GM21360 (cell line): ENCODE results near the gene ZBTB17.

ENCODE experiments used
- ATAC-seq: cut with Tn5 transposase; IDR thresholded peaks from one replicate; pipeline ENCODE4 v1.9.1; 2021; ENCODE audit warnings: mild to moderate bottlenecking, moderate library complexity; ENCODE audit not compliant: unreplicated experiment

Gene ZBTB17

DNA sequence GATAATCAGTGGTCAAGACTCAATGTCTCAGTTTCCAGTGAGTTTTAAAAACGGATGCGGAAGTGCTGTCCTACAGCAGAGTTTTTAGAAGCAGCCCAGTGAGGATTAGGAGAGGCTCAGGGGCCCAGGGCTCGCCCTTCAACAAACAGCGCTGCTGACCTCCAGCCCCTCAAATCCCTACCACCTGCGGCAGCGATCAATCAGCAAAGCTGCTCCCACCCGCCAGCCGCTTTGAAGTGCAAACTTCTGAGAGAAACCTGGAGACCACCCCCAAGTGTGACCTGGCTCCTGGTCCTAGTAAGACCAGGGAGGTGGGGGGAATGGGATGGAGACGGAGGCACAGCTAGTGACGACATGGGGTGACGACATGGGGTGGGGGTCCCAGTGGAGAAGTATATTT is 14.4 kb downstream of the ZBTB17 start:
- ATAC-seq, result no peak

DNA sequence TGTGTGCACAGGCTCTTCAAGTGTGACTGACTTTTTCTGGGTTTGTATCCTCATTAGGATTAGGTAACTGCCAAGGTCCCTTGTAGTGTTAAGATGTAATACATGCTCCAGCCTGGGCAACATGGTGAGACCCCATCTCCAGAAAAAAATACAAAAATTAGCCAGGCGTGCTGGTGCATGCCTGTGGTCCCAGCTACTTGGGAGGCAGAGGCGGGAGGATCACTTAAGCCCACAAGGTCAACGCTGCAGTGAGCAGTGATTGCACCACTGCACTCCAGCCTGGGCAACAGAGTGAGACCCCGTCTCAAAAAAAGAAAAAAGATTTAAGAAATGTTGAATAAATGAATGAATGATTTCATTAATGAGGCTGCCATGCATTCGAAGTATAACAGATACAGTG is 15.1 kb downstream of the ZBTB17 start:
- ATAC-seq, result no peak

DNA sequence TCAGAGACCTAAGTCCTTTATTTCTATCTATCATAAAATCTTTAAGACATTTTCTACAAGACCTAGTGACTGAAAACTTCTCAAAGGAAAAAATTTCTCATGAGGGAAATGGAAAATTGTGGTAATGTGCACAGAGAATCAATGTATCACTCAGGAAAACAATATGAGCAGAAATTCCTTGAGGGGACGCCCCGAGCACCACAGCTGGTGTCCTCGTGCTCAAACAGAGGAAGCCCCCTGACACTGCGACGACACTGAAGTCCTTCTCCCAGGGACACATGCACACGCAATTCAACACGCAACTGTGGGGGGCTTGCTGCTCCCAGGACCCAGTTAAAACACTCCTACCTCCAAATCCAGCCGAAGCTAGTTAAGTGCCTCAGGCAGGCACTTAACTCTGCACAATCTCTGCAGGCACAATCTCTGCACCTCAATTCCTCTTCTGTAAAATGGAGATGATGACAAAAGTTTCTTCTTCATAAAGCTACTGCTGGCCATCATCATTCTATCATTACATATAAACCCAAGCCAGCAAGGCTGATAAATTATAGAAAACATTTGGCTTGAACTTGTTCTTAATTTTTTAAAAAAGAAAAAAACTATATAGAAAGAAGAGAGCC is 16.0 kb downstream of the ZBTB17 start:
- no peak for ATAC-seq

DNA sequence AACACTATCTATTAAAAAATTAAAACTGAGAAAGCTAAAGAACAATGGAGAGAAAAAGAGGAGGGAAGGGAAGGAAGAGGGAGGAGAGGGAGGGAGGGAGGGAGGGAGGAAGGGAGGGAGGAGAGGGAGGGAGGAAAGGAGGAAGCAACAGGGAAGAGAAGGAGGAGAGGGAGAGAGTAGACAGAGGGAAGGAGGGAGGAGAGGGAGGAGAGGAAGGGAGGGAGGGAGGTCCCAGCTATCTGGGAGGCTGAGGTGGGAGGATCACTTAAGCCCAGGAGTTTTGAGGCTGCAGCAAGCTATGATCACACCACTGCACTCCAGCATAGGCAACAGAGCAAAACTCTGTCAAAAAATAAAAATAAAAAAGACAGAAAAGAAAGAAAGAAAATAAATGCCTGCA is 16.5 kb downstream of the ZBTB17 start:
- ATAC-seq, result no peak

DNA sequence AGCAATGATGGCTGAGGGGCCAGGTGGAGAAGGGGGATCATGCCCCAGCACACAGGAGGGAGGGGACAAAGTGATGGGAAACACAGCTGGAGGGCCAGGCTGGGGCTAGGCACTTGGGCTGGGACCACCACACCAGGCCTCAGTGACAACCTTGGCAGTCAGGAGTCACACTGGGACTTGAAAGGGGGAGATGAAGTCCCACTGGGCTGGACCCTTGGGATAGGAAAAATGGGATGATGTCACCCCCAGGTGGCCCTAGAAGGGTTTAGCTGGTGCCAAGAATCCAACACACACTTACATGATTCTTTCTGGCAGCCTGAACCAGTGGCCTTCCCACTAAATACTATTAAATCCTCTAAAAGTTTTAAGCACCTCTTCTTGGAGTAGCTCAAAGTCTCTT is 17.1 kb downstream of the ZBTB17 start:
- ATAC-seq, result no peak

DNA sequence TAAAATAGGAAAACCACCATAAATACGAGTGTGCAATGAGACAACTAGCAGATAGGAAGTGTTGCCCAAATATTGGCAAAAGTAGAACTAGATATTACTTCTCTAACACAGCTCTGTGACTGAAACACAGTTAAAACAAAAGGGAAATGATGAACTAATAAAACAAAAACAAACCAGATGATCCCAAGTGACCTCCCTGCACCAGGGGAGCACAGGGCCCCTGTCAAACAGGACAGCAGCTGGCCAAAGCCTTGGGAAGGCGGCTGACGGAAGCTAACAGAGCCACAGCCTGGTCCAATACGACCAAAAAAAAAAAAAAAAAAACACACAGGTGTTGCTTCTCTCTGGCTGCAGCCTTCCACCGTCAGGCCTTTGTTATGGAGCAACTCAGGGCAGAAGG is 17.8 kb downstream of the ZBTB17 start:
- ATAC-seq, result no peak

DNA sequence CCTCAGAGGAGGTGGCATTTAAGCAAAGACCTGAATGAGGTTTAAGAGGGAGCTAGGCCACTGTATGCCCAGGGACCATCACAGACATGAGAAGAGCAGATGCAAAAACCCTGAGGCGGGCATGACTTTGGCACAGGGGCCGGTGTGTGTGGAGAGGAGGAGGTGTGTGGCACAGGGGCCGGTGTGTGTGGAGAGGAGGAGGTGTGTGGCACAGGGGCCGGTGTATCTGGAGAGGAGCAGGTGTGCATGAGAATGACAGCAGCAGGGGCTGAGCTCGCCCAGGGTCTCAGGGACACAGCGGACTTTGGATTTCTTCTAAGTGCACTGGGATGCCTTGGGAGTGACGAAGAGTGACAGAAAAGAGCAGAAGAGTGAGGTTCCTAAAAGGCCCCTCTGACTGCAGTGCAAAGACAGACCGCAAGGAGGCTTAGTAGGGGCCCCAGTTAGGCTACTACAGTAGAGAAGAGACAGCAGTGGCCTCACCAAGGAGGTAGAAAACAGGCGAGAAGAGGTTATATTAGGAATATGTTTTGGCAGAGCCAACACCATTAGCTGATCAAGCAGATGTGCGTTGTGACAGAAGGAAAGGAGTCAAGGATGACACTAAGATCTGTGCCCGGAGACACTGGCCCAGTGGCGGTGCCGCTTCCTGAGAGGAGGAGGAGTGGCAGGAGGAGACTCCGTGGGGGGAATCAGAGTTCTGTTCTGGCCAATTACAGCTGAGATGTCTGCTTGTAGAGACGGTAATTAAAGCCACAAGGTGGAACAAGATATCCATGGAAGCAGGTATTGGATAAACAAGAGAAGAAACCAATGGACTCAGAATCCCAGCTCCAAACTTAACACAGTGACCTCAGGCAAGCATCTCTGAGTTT is 18.4 kb downstream of the ZBTB17 start:
- ATAC-seq, result no peak

DNA sequence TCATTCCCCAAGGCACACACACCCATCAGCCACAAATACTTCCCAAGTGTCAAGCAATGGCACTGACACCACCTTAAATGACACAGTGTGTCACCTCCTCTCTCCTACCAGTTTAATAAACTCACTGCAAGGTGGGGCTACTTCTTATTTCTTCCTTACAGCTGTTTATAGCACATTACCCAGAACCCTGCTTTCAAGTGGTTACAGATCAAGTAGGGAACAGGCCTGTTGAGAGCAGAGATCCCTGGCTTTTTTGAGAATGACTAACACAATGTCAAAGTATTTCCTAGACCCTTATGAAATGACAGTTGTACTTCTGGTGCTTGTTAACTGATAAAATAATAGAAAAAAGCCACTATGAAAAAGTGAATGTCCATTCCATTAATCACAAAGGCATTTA is 19.8 kb downstream of the ZBTB17 start:
- ATAC-seq, result no peak

DNA sequence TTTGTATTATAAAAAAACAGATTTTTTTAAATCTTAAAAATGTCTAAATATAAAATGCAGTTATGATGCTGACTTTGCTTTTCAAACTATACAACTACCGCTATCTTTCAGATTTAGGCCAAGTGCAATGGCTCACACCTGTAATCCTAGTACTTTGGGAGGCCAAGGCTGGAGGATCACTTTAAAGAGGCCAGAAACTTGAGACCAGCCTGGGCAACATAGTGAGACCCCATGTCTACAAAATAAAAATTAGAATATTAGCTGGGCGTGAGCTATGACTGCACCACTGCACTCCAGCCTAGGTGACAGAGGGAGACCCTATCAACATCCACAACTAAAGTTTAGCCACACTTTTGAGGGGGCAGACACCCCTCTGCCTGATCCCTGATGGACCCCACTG is 20.3 kb downstream of the ZBTB17 start:
- no peak for ATAC-seq

DNA sequence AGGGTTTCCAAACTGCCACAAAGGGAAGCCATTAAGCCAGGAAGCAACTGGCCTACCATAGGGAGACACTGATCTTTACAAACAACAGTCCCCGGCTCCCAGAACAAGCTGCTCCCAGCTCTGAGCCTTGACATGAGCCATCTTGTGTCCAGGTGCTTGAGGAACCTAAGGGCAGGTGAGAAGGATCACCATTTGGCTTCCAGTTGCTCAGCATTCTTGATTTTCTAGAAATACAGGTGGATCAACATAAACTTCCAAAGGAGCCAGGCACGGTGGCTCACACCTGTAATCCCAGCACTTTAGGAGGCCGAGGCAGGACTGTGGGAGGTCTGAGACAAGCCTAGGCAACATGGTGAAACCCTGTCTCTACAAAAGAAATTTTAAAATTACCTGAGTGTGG is 21.6 kb downstream of the ZBTB17 start:
- no peak for ATAC-seq

DNA sequence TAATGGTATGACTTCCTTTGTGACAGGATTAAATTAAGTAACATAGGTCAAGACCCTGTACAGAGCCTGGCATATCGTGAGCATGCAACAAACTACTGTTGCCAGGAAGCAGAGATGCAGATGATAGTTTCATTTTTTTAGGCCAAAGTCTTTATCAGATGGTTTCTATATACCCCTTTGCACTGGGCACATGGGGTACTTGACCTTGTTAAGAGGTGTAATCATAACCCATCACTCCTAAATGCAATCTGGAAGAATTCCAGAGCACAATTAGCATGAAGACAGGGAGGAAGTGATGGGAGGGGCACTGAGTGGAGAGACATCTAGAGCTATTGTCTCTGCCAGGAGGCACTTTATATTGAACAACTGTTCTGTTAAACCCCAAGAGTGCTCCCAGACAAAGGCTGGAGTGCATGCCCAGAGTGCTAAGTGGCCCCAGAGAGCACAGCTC is 22.1 kb downstream of the ZBTB17 start:
- no peak for ATAC-seq

DNA sequence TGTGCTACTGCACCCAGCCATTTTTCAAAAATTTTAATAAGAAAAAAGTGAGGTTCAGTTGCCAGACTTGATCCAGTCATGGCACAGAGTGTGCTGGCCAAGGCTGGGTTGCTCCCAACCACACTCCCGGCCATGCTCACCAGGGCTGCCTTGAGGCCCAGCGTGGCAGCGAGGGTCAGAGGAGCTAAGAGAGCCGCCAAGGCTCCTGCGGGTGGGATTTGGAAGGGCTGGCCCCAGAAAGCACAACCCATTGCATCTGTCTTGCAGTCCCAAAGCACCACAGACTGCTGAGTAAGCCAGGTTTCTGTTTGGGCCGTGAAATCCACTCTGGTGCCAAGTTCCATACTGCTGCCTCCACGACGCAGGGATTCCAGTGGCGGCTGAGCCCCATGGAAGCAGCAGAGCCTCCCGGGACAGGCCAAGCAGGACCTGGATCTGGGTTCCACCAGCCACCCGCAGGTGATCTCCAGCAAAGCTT is 22.6 kb downstream of the ZBTB17 start:
- no peak for ATAC-seq

DNA sequence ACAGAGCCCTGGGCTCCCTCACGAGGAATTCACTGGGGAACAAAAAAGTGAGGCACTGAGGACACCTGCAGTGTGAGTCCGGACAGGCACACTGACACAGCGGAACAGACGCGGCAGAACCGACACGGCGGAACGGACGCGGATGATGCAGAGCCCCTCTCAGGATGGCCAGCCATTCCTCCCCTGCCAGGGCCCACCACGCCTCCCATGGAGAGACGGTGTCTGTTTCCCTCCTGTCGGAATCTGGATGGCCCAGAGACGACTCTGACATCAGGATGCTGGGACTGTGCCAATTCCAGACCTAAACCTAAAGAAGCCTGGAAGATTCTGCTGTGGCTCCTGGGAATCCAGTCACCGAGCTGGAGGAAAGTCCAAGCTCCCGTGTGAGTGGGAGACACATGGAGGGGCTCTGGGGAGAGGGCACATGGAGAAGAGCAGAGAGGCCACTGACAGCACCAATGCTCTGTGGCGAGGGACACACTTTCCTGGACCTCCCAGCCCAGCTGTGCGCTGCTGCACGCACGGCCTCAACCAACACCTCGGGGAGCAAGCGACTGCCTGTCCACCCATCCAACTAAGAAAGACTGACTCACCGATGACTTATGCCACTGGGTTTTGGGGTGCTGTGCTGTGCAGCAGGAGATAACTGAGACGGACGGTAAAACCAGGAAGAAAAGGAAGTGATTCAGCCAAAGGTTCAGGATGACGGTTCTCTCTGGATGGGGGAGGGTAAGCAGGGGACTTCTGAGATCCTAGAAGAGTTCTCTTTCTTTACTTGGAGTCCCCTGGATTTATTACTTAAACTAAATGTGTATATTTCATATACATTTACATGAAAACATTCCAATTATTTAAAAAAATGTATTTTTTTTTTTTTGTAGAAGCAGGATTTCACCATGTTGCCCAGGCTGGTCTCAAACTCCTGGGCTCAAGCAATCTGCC is 23.3 kb downstream of the ZBTB17 start:
- ATAC-seq, result no peak

DNA sequence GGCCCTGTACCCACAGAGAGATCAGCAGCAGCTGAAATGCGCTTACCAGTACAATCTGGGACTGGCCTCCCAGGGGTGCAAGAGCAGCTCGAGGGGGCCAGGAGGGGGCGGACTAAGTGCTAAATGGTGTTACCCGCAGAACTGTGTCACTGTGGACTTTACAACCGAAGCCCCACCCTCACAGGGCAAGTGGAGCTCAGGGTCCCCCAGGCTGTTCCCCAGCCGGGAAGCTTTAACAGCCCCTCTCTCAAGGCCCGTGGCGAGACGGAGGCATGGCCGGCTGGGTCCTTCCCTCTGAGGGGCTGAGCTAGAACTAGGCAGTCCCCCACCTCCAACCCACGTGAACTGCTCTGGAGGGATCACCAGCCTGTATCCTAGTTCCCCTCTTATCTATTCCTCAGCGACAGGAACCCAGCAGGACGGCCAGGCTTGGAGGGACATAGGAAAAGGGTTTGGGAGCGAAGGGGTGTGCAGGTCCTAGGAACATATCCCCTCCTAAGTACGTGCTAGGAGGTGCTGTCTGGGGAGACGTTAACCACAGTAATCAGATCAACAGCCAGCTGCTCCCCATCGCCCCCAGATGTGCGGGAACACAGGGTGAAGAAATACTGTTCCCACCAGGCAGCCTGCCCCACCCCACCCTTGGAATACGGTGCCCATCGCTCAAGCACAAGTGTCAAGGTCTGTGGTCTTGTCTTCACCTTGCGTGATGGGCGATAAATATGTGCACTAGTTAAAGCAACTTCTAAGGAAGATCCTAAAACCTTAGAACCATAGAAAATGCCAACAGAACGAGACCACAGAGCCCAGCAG is 24.4 kb downstream of the ZBTB17 start:
- ATAC-seq, result no peak

DNA sequence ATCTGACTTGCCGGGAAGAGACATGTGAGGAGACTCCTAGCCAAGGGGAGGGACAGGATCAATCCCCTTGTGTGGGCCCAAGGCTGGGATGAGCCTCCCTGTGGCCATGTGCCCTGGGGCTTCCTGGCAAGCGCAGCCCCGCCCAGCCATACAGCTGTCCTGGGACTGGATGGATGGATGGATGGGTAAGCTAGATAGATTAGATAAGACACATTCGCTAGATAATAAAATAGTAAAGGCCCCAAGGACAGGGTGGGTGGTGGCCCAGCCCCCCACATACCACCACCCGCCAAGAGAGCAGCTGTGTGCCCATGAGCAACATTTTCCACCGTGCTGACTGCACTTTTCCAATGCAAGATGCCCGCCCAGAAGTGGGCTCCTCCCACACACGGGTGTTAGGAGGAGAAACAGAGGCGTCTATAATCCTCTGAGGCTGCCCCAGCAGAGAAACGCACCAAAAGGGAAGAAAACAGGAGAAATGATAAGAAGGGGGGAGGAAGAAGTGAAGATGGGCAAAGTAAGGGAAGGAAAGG is 25.1 kb downstream of the ZBTB17 start:
- no peak for ATAC-seq

DNA sequence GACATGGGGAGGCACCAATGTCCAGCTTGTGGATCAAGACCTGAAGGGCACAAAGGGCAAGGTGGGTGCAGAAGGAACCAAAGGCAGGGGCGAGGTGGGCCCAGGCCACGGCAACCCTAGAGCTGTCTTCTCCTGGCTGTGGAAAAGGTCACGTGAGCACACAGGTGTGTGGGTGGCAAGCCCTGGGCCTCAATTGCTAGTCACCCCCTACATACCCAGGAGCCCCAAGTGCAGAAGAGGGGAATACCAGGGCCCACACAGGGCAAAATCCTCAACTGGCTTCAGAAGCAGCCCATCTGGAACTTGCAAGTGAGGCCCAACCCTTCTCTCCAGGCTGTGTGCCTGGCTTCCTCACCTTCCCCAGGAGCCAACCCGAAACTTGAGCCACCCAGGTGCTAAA is 25.6 kb downstream of the ZBTB17 start:
- no peak for ATAC-seq

DNA sequence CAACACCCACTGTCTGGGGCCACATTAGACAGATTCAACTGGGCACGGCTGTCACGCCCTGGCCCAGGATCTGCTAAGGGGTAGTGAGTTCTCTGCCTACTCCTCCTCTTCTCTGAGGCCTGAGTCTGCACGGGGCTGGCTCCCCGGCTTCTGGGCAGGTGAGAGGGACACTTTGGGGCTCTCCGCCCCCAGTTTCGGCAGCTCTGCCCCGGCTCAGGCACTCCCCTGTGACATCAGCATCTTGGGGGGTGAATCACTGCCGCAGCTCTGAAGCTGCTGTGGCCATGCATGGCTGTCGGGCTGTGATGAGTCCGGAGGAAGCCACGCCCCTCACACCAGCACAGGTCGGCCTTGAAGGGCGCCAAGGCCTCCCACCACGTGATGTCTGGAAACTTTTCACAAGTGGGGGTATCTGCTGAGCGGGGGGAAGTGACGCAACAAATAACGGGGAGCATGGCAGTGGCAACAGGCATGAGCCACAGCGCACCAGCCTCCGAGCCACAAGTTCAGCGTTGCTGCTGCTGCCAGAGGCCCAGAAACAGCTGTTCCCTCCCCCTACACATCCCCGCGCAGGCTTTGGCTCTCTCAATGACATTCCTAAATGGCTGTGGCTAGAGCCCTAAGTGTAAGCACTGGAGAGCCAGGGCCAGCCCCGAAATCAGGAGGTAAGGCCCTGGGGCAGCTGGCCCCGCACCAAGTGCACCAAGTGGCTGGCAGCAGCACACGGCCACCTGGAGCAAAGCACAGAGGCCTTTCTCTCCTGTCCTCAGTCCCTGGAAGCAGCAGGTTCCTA is 26.3 kb downstream of the ZBTB17 start:
- ATAC-seq, result no peak

DNA sequence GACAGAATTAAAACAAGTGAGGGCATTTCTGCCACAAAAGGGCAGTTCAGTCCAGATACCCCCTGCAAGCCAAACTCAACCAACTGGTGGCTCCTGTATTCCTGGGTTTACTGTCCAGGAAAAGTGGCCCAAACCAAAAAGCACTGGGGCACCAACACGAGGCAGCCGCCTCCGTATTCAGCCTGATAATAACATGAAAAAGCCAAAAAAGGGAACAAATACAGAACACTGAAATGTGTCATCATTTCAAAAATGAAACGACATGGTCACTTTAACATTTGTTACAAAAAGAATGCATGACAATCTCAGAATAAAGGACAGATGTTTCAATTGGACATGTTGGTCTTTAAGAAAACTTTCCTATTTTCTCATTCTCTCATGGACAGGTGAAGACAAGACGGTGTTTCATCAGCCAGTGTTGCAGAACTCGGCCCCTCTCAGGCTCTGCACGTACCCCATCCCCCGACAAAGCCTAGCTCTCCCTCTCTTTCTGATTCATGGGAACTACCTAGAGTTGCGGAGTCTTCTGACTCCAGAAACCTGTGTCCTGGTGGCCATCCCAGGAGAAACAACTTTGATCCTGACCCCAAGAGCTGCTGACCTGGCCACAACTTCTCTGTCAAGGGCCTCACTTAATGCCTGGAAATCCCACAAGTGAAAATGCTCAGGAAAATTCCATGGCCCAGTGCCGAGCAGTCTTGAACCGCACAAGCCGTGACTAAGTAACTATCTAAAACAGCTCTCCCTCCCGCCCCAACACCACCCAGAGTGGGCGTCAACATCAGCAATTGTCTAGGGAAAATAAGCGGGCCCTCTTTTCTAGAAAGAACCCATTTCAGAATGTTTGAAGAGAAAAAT is 27.1 kb downstream of the ZBTB17 start:
- no peak for ATAC-seq
